ENCODE results near the gene KIAA1614.

Gene KIAA1614

DNA sequence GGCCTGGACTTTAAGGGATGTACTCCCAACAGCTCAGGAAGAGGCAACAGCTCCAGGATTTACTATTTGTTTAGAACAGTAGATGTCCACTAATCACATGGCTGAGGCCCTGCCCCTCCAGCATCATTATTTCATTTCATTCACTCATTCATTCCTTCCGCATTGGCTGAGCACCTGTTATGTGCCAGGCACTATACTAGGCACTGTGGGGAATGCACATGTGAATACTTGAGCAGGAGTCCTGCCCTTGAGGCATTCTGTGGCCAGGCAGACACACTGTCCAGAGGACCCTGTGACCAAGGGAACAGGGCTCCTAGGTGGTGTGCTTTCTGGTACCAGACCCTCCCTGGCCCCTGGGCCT lies 24.3 kb downstream of the KIAA1614 start:
- Histone ChIP-seq H3K36me3 (no peaks in the 10 kb centered on the region), H3K4me1 (ENCODE audit: control insufficient read depth in 1 of 2, insufficient read depth in 1 of 2, low read depth in 1 of 2, low read length in 1 of 2) (no peaks in the 10 kb centered on the region), H3K9me3 (no peaks in the 10 kb centered on the region), H3K27me3 (peaks cover 35% of the 10 kb centered on the region), H3K27ac (no peak overlapping the region), H3K4me3 (ENCODE audit: low read depth in 1 of 2, low read length in 1 of 2) (no peak overlapping the region)
- TF ChIP-seq, protein P1, sequence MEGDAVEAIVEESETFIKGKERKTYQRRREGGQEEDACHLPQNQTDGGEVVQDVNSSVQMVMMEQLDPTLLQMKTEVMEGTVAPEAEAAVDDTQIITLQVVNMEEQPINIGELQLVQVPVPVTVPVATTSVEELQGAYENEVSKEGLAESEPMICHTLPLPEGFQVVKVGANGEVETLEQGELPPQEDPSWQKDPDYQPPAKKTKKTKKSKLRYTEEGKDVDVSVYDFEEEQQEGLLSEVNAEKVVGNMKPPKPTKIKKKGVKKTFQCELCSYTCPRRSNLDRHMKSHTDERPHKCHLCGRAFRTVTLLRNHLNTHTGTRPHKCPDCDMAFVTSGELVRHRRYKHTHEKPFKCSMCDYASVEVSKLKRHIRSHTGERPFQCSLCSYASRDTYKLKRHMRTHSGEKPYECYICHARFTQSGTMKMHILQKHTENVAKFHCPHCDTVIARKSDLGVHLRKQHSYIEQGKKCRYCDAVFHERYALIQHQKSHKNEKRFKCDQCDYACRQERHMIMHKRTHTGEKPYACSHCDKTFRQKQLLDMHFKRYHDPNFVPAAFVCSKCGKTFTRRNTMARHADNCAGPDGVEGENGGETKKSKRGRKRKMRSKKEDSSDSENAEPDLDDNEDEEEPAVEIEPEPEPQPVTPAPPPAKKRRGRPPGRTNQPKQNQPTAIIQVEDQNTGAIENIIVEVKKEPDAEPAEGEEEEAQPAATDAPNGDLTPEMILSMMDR (IDR thresholded peaks at IDR 0.05): no peak

DNA sequence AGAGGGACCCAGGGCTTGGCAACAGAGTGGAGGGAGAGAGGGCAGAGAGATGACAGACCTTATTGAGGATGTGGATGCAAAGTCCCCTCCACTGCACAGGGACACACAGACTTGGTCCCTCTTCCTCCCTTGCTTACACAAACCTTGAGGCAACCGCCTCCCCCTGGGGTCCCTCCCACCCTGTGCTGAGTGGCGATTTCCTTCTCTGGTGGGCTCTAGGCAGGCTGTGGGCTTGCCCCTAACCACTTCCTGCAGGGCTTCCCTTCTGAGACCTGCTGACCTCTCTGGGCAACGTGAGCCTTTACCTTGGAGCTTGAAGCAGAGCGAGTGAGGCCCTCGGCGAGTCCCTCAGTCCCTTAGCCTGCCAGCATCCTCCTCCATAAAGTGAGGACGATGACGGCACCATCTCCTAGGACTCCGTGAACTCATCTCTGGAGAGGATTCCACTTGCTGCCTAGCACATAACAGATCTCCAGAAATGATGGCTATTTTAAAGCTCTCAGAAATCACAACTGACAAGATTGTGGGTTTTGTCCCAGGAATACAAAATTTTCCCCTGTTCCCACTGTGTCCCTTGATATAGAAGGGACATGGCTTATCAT lies 25.0 kb downstream of the KIAA1614 start:
- no peak overlapping the region for H3K4me3 ChIP-seq (ENCODE audit: low read depth in 1 of 2, low read length in 1 of 2)
- TF ChIP-seq, protein P1 (IDR thresholded peaks at IDR 0.05): no peak

DNA sequence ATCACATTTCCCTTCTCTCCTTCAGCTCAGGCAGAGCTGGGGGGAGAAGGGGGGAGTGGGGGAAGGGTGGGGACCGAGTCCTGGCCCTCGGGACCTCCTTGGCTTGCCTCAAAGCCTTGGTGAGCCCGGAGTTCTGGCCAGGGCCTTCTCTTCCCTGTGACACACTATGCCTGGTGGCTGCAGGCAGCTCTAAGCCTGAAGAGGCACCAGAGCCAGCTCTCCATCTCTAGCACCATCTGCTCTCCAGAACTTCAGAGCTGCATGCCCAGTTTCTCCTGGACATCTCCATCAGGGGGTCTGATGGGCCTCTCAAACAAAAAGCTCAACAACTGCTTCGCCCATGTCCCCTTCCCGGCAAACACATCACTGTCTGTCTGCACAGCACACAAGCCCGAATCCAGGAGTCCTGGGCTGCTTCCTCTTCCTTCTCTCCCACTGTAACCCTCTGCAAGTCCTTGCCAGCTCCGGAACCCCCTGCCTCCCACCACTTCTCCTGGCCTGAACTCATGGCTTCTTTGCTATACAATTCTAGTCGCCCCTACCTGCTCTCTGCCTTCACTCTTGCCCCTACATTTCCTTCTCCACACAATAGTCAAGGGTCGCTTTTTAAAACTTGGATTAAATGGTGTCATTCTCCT lies 26.5 kb downstream of the KIAA1614 start:
- TF ChIP-seq, protein P1 (IDR thresholded peaks at IDR 0.05): no peak
- Histone ChIP-seq H3K4me1 (ENCODE audit: control insufficient read depth in 1 of 2, insufficient read depth in 1 of 2, low read depth in 1 of 2, low read length in 1 of 2) (no peaks in the 10 kb centered on the region), H3K9me3 (no peaks in the 10 kb centered on the region), H3K36me3 (no peaks in the 10 kb centered on the region), H3K27me3 (peaks cover 35% of the 10 kb centered on the region), H3K27ac (no peak overlapping the region), H3K4me3 (ENCODE audit: low read depth in 1 of 2, low read length in 1 of 2) (no peak overlapping the region)

More for the DNA sequence above, 25.0 kb downstream of the KIAA1614 start:
- Histone ChIP-seq H3K36me3 (no peaks in the 10 kb centered on the region), H3K4me1 (ENCODE audit: control insufficient read depth in 1 of 2, insufficient read depth in 1 of 2, low read depth in 1 of 2, low read length in 1 of 2) (no peaks in the 10 kb centered on the region), H3K27ac (no peak overlapping the region), H3K27me3 (peaks cover 35% of the 10 kb centered on the region), H3K9me3 (no peaks in the 10 kb centered on the region)

DNA sequence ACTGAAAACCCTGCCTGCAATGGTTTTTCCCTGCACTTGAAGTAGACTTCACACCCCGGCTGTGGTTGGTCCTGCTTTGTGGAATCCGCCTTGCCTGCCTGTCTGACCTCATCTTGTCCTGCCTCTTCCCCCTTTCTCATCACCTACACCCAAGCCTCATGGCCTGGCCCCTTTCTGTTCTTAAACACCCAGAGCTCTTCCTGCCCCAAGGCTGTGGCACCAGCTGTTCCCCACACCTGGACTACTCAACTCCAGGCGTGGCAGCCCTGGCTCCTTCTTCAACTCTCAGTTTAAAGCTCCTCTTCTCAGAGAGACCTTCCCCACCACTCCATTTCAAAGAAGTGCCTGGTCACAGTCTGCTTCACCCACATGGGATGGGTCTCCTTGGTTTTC lies 27.0 kb downstream of the KIAA1614 start:
- TF ChIP-seq, protein P1 (IDR thresholded peaks at IDR 0.05): no peak
- no peaks in the 10 kb centered on the region for H3K36me3 ChIP-seq
- H3K27ac ChIP-seq: no peak overlapping the region
- H3K4me1 ChIP-seq (ENCODE audit: control insufficient read depth in 1 of 2, insufficient read depth in 1 of 2, low read depth in 1 of 2, low read length in 1 of 2): no peaks in the 10 kb centered on the region
- no peaks in the 10 kb centered on the region for H3K9me3 ChIP-seq
- H3K4me3 ChIP-seq (ENCODE audit: low read depth in 1 of 2, low read length in 1 of 2): no peak overlapping the region
- peaks cover 32% of the 10 kb centered on the region for H3K27me3 ChIP-seq

DNA sequence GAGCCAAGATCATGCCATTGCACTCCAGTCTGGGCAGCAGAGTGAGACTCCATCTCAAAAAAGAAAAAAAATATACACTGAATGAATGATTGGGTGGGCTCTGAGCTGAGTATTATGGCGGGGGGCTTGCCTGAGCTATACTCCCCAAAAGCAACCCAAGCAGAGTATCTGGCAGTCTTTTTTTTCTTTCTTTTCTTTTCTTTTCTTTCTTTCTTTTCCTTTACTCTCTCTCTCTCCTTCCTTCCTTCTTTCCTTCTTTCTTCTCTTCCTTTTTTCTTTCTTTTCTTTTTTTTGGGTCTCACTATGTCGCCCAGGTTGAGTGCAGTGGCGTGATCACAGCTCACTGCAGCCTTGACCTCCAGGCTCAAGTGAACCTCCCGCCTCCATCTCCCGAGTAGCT lies 27.7 kb downstream of the KIAA1614 start:
- no peaks in the 10 kb centered on the region for H3K9me3 ChIP-seq
- H3K36me3 ChIP-seq: no peaks in the 10 kb centered on the region
- no peaks in the 10 kb centered on the region for H3K4me1 ChIP-seq (ENCODE audit: control insufficient read depth in 1 of 2, insufficient read depth in 1 of 2, low read depth in 1 of 2, low read length in 1 of 2)
- no peak overlapping the region for H3K4me3 ChIP-seq (ENCODE audit: low read depth in 1 of 2, low read length in 1 of 2)
- H3K27ac ChIP-seq: no peak overlapping the region
- TF ChIP-seq, protein P1 (IDR thresholded peaks at IDR 0.05): no peak
- H3K27me3 ChIP-seq: peaks cover 24% of the 10 kb centered on the region

All from neutrophil (primary cell).